Activated T-cell treated with anti-CD3 and anti-CD28 coated beads, Interleukin-2, amount 50 U/mL, for 72 hours (primary cell): ENCODE results near the gene F8. TPM values are rescaled to one million over a fixed set of nuclear protein-coding genes. Genes with fewer than 3 reads are reported as not detected.
"Not testable (repeated sequence)": the region's sequence is repeated elsewhere in the genome, so short reads cannot be mapped to it uniquely, and the experiment has no call there.

ENCODE experiments used
- ATAC-seq, 2 donors: fragments of 150-1000 bp; cut with Tn5 transposase; replicated peaks in 1 of 2; 2 replicates each; pipeline ENCODE4 v1.10.0; 2021; ENCODE audit warnings: moderate library complexity in 2 of 2, mild to moderate bottlenecking in 1 of 2
- DNase-seq, 2 donors: peaks; one replicate each; pipeline ENCODE4 v3.0.0; 2021 to 2022; ENCODE audit warnings: mixed read lengths in 1 of 2
- H3K27ac Mint-ChIP-seq: one replicate; pipeline ENCODE4 v1.8.0; 2022; ENCODE audit warnings: mild to moderate bottlenecking, moderate library complexity, mixed read lengths
- H3K27me3 Mint-ChIP-seq: one replicate; pipeline ENCODE4 v1.8.0; 2022; ENCODE audit warnings: low read depth, mixed read lengths
- H3K36me3 Mint-ChIP-seq, 2 donors: one replicate each; pipeline ENCODE4 v1.8.0; 2022; ENCODE audit warnings: mixed read lengths in 2 of 2, mild to moderate bottlenecking in 1 of 2; ENCODE audit not compliant: insufficient read depth in 2 of 2
- H3K4me1 Mint-ChIP-seq: one replicate; pipeline ENCODE4 v1.8.0; 2022; ENCODE audit warnings: low read depth, mixed read lengths
- H3K4me3 Mint-ChIP-seq, 2 donors: one replicate each; pipeline ENCODE4 v1.8.0; 2022; ENCODE audit warnings: mild to moderate bottlenecking in 2 of 2, mixed read lengths in 2 of 2, moderate library complexity in 2 of 2
- H3K9me3 Mint-ChIP-seq, 2 donors: one replicate each; pipeline ENCODE4 v1.8.0; 2022; ENCODE audit warnings: mixed read lengths in 2 of 2
- total RNA-seq, 2 donors: library from RNA; stranded (reverse); gene quantifications; one replicate each; pipeline ENCODE4 v1.2.3, GENCODE V29; 2022

F8 gene
- total RNA-seq, 2 donors from 2014 or later, result 15.0 to 19.5 TPM

- no peaks in the 10 kb centered on the region for H3K9me3 Mint-ChIP-seq
- H3K4me1 Mint-ChIP-seq, result peaks cover 27% of the 10 kb centered on the region
- no peak for DNase-seq
- ATAC-seq, result no peak
- peak overlapping the region; percentile 82 for H3K27ac Mint-ChIP-seq
- no peaks in the 10 kb centered on the region for H3K27me3 Mint-ChIP-seq
- peak overlapping the region; percentile 72 to 81 for H3K4me3 Mint-ChIP-seq
- no peaks in the 10 kb centered on the region for H3K36me3 Mint-ChIP-seq
Observed at GRCh38 chrX:155026420-155026726, 3.9 kb upstream of the F8 start.

DNA sequence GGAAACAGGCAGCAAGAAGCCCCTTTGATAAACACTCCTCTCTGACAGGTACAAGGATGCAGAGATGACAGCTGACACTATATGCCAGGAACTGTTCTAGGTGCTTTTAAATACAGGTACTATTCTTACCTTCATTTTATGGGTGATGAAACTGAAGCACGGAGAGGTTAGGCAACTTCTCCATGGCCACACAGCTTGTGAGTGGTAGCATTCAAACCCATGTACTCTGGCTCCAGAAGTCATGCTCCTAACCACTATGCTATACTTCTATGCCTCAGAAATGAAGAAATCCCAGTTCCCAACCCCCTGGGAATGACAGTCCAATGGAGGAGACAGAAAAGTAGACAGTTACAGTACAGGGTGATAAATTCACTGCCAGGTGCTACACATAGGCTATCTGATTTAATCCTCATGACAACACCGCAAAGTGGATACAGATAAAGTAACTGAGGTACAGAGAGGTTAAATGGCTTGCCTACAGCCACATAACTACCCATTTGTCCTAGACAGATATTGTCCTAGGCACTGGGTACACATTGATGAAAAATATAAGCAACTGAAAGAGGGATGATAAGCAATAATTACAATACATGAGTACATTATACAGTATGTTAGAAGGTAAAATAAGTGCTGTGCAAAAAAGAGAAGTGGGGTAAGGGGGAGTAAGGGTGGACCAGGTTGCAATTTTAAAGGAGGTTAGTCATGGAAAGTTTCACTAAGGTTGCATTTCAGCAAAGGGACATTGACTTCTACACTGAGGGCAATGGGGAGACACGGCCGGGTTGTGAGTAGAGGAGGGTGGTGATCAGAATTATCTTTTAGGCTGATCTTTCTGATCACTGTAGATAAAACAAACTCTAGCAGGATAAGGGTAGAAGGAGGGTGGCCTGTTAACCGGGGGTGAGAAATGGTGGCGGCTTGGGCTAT is 1.6 kb upstream of the F8 start:
- Mint-ChIP-seq H3K4me3 (peak overlapping the region in 1 of 2 donors; percentile 5), H3K4me1 (peaks cover 18% of the 10 kb centered on the region), H3K9me3 (no peaks in the 10 kb centered on the region), H3K27ac (peak overlapping the region; percentile 48), H3K36me3 (no peaks in the 10 kb centered on the region), H3K27me3 (no peaks in the 10 kb centered on the region)
- no peak for ATAC-seq
- no peak for DNase-seq

DNA sequence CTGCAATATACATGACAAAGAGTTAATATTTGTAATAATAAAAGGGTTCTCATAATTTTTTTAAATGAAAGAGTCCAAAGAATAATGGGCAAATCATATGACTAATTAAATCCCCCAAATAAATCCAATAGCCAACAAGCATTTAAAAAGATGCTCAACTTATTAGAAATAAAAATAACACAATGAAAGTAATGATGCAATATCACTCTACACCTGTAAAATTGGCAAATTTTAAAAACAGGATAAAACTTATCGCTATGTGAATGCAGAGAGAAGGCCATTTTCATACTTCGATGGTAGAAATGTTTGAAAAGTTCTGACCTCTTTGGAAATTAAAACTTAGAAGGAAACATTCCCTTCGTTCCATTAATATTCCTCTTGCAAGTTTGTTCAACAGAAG is 1.9 kb downstream of the F8 start:
- no peaks in the 10 kb centered on the region for H3K27me3 Mint-ChIP-seq
- no peak overlapping the region for H3K27ac Mint-ChIP-seq
- DNase-seq (no peak), ATAC-seq (no peak)
- H3K4me3 Mint-ChIP-seq, result no peak overlapping the region
- H3K4me1 Mint-ChIP-seq, result peaks cover 7% of the 10 kb centered on the region
- H3K9me3 Mint-ChIP-seq, result no peaks in the 10 kb centered on the region
- no peaks in the 10 kb centered on the region for H3K36me3 Mint-ChIP-seq

GRCh38 chrX:155009994-155010472 is 12.5 kb downstream of the F8 start:
- no peak overlapping the region for H3K27ac Mint-ChIP-seq
- ATAC-seq (no peak), DNase-seq (no peak)
- H3K9me3 Mint-ChIP-seq, result no peaks in the 10 kb centered on the region
- no peaks in the 10 kb centered on the region for H3K36me3 Mint-ChIP-seq
- no peaks in the 10 kb centered on the region for H3K27me3 Mint-ChIP-seq
- H3K4me1 Mint-ChIP-seq, result no peaks in the 10 kb centered on the region
- H3K4me3 Mint-ChIP-seq, result no peak overlapping the region

GRCh38 chrX:155008578-155008977 is 13.9 kb downstream of the F8 start:
- not testable (repeated sequence) for H3K27ac Mint-ChIP-seq, H3K4me1 Mint-ChIP-seq, DNase-seq, ATAC-seq, H3K36me3 Mint-ChIP-seq, H3K4me3 Mint-ChIP-seq, H3K27me3 Mint-ChIP-seq, H3K9me3 Mint-ChIP-seq

- not testable (repeated sequence) for H3K36me3 Mint-ChIP-seq, H3K9me3 Mint-ChIP-seq, H3K27me3 Mint-ChIP-seq, H3K4me3 Mint-ChIP-seq, H3K27ac Mint-ChIP-seq, ATAC-seq, H3K4me1 Mint-ChIP-seq, DNase-seq
Observed at GRCh38 chrX:155006913-155007671, 15.4 kb downstream of the F8 start.

GRCh38 chrX:155006379-155006778 is 16.1 kb downstream of the F8 start:
- not testable (repeated sequence) for H3K4me1 Mint-ChIP-seq, DNase-seq, H3K27ac Mint-ChIP-seq, H3K36me3 Mint-ChIP-seq, H3K9me3 Mint-ChIP-seq, H3K27me3 Mint-ChIP-seq, ATAC-seq, H3K4me3 Mint-ChIP-seq

- Mint-ChIP-seq H3K4me1 (peaks cover 4% of the 10 kb centered on the region), H3K27me3 (peaks cover 12% of the 10 kb centered on the region), H3K36me3 (no peaks in the 10 kb centered on the region), H3K9me3 (no peaks in the 10 kb centered on the region), H3K4me3 (no peak overlapping the region), H3K27ac (no peak overlapping the region)
- ATAC-seq, result no peak
- DNase-seq, result no peak
Observed at GRCh38 chrX:155005190-155005589, 17.3 kb downstream of the F8 start.

GRCh38 chrX:155001873-155002272 is 20.6 kb downstream of the F8 start:
- no peak overlapping the region for H3K27ac Mint-ChIP-seq
- DNase-seq (no peak), ATAC-seq (peak; percentile 58 to 74)
- no peaks in the 10 kb centered on the region for H3K36me3 Mint-ChIP-seq
- no peak overlapping the region for H3K4me3 Mint-ChIP-seq
- peaks cover 28% of the 10 kb centered on the region for H3K27me3 Mint-ChIP-seq
- no peaks in the 10 kb centered on the region for H3K9me3 Mint-ChIP-seq
- peaks cover 4% of the 10 kb centered on the region for H3K4me1 Mint-ChIP-seq

DNA sequence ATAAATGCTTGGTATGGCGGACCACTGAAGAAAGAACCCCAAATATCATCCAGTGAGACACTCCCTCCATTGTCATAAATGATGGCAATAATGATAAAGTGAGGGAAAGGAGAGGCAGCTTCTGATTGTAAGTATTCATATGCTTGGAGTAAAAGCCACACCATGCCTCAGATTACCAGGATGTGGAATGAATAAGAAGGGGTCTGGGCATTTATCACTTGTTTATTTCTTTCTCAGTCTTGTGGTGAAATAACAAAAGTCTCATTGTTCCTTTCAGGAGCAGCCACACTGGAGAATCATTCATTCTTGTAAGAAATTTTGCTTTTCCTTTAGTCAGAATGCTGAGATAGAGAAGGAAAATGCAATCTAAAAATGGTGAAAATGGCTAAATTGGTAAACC is 21.7 kb downstream of the F8 start:
- no peak for ATAC-seq
- H3K9me3 Mint-ChIP-seq, result no peaks in the 10 kb centered on the region
- peaks cover 32% of the 10 kb centered on the region for H3K27me3 Mint-ChIP-seq
- H3K4me3 Mint-ChIP-seq, result no peak overlapping the region
- no peak overlapping the region for H3K27ac Mint-ChIP-seq
- H3K4me1 Mint-ChIP-seq, result peaks cover 4% of the 10 kb centered on the region
- DNase-seq, result no peak
- no peaks in the 10 kb centered on the region for H3K36me3 Mint-ChIP-seq

- H3K4me1 Mint-ChIP-seq, result peaks cover 4% of the 10 kb centered on the region
Observed at GRCh38 chrX:154998204-154998880, 24.2 kb downstream of the F8 start.

GRCh38 chrX:154991476-154991875 is 31.0 kb downstream of the F8 start:
- Mint-ChIP-seq H3K4me1 (peaks cover 19% of the 10 kb centered on the region), H3K27ac (no peak overlapping the region), H3K27me3 (peaks cover 19% of the 10 kb centered on the region), H3K36me3 (no peaks in the 10 kb centered on the region), H3K4me3 (peak overlapping the region; percentile 23 to 53), H3K9me3 (no peaks in the 10 kb centered on the region)
- DNase-seq (no peak), ATAC-seq (no peak)

More at GRCh38 chrX:154998204-154998880, 24.2 kb downstream of the F8 start:
- DNase-seq (no peak), ATAC-seq (no peak)
- no peaks in the 10 kb centered on the region for H3K36me3 Mint-ChIP-seq
- no peak overlapping the region for H3K4me3 Mint-ChIP-seq
- no peak overlapping the region for H3K27ac Mint-ChIP-seq
- no peaks in the 10 kb centered on the region for H3K9me3 Mint-ChIP-seq
- peaks cover 32% of the 10 kb centered on the region for H3K27me3 Mint-ChIP-seq

DNA sequence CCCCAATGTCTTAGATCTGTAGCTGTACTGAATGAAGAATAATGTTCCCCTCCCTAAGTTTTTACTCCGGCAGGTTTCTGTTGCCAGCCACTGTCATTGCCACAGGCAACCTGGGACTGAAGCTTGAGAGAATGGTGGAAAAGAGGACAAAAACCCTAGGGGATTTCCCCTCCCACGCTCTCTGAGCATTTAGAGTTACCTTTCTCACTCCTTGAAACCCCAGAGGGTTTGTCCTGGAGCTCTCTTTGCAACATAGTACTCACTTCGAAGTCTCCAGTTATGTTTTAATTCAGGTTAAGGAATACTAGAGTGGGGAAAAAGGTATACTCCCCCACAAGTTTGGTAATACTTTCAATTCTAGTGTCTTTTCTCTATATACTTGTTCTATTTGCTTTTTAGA is 31.5 kb downstream of the F8 start:
- Mint-ChIP-seq H3K4me3 (peak overlapping the region in 1 of 2 donors; percentile 53), H3K4me1 (peaks cover 19% of the 10 kb centered on the region), H3K27me3 (peaks cover 17% of the 10 kb centered on the region), H3K9me3 (no peaks in the 10 kb centered on the region), H3K36me3 (no peaks in the 10 kb centered on the region), H3K27ac (no peak overlapping the region)
- ATAC-seq (peak in 1 of 2 donors; percentile 41), DNase-seq (peak; percentile 5 to 30)
